Right cardiac atrium (tissue), 5 donors: ENCODE results near the gene UNC13C. TPM values are rescaled to one million over a fixed set of nuclear protein-coding genes. Genes with fewer than 3 reads are reported as not detected.

Experiments used
- ATAC-seq, 2 donors: fragments of 200-7000 bp; cut with Tn5 transposase; one replicate each; pipeline versions ENCODE4 v1.8.0 to v1.9.1; 2020; ENCODE audit warnings: moderate library complexity in 2 of 2, mild to moderate bottlenecking in 1 of 2
- DNase-seq, 3 donors: peaks; one replicate each; pipeline ENCODE4 v3.0.0-alpha.2; 2020
- H3K27ac ChIP-seq: one replicate; pipeline ENCODE4 v1.5.1; 2013; ENCODE audit warnings: mild to moderate bottlenecking, low read length, control low read depth, moderate library complexity
- H3K27me3 ChIP-seq: one replicate; pipeline ENCODE4 v1.6.1; 2013; ENCODE audit not compliant: control insufficient read depth, insufficient read depth
- H3K4me1 ChIP-seq: one replicate; pipeline ENCODE4 v1.6.1; 2013; ENCODE audit warnings: low read length; ENCODE audit not compliant: control insufficient read depth, insufficient read depth
- H3K4me3 ChIP-seq: one replicate; pipeline ENCODE4 v1.5.1; 2013; ENCODE audit warnings: low read length, control low read depth
- H3K9me3 ChIP-seq: one replicate; pipeline ENCODE4 v1.6.1; 2013; ENCODE audit warnings: low read length; ENCODE audit not compliant: control insufficient read depth
- WGBS: extraction: QIAGEN DNeasy Blood & Tissue Kit; methylation state at CpG from one replicate; pipeline ENCODE4 v1.1.7; 2013; 5-methylcytosine and 5-hydroxymethylcytosine counted together
- intact Hi-C, 4 donors: fragments of 100-400 bp; cut with DNase I; formaldehyde crosslinking; loops; one replicate each; pipeline versions ENCODE4 v1.11.0 to v1.14.0; 2022 to 2023
- polyA plus RNA-seq: library from polyadenylated mRNA; stranded (reverse); fragments of 200-250 nt; gene quantifications from one replicate; pipeline ENCODE4 v1.2.3, GENCODE V29; 2013
- total RNA-seq, 4 donors: library from RNA; stranded (reverse); fragmentation: NEBNext Ultra II Directional; extraction: Animal tissue kit (Norgen Biotek cat#: 25700); gene quantifications; one replicate each; pipeline ENCODE4 v1.2.1, GENCODE V29; 2021
- donor health status: healthy with polysubstance abuse.
- donor health status: DM: no; HTN: yes; CAD: no.
- donor health status: DM: no; HTN: no; CAD: no.
- donor health status: DM: no; HTN: yes; CAD: no; lungs with severe emphysema.
- donor health status: DM: yes; HTN: yes; CAD: no.

UNC13C gene
- total and polyA plus RNA-seq, 5 donors = 0.05 to 0.57 (median 0.21) TPM

GRCh38 chr15:54082836-54083492 is 104.7 kb downstream of the UNC13C start:
- intact Hi-C loops = no loop called here
- peak in 1 of 3 donors; percentile 20 for DNase-seq
- H3K4me3 ChIP-seq = no peak overlapping the region
- WGBS = 42% methylated on average over 7 of the region's 7 CpGs
- no peaks in the 10 kb centered on the region for H3K9me3 ChIP-seq
- H3K27me3 ChIP-seq = no peaks in the 10 kb centered on the region
- H3K4me1 ChIP-seq = no peaks in the 10 kb centered on the region
- ATAC-seq = no peak
- H3K27ac ChIP-seq = no peak overlapping the region

GRCh38 chr15:54083501-54083900 is 105.3 kb downstream of the UNC13C start:
- DNase-seq (no peak), ATAC-seq (no peak)
- Histone ChIP-seq H3K9me3 (no peaks in the 10 kb centered on the region), H3K4me3 (no peak overlapping the region), H3K27me3 (no peaks in the 10 kb centered on the region), H3K4me1 (no peaks in the 10 kb centered on the region), H3K27ac (no peak overlapping the region)
- intact Hi-C loops = no loop called here
- whole genome bisulfite sequencing = 61% methylated on average over 4 of the region's 4 CpGs

DNA sequence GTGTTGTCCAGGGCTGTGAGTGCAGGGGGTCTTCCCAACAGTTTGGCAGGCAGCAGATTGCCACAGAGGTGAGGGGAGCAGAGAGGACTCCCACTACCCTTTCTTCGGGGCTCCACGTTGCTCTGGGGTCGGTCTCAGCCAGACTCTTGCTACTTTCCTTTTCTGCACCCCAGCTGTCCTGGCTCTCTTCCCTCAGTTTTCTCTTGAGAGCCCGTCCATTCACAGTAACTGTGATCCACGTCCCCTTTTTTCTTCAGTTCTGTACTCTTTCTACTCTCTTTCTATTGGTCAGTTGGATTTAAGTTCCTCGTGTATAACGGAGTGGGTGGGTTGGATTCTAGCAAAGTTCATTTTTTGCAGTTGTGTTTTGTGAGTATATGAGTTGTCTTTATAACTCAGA is 105.8 kb downstream of the UNC13C start:
- Histone ChIP-seq H3K4me1 (no peaks in the 10 kb centered on the region), H3K9me3 (no peaks in the 10 kb centered on the region), H3K27me3 (no peaks in the 10 kb centered on the region), H3K27ac (no peak overlapping the region), H3K4me3 (no peak overlapping the region)
- 70% methylated on average over 7 of the region's 7 CpGs for WGBS
- no peak for DNase-seq
- no peak for ATAC-seq
- intact Hi-C loops = no loop called here

DNA sequence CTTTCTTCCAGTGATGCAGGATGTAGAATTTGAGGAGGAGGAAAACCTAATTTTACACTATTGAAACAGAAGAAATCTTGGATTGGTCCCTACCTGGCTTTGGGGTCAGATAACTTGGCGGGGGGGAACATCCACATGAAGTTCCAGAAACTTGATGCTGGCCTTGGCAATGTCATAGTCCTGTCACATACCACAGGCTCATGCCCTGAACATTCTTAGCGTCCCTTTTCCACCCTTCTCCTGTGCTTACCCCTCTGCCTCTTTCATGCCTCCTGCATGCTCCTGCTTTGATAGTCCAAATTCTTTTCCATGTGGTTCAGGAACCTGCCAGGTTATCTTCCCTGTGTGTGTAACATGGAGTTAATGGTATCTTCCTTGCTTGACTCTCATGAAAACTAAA is 110.6 kb downstream of the UNC13C start:
- 74% methylated on average over 2 of the region's 2 CpGs for WGBS
- intact Hi-C loops = no loop called here
- ATAC-seq (no peak), DNase-seq (no peak)
- Histone ChIP-seq H3K4me3 (no peak overlapping the region), H3K27me3 (no peaks in the 10 kb centered on the region), H3K27ac (no peak overlapping the region), H3K4me1 (no peaks in the 10 kb centered on the region), H3K9me3 (no peaks in the 10 kb centered on the region)

DNA sequence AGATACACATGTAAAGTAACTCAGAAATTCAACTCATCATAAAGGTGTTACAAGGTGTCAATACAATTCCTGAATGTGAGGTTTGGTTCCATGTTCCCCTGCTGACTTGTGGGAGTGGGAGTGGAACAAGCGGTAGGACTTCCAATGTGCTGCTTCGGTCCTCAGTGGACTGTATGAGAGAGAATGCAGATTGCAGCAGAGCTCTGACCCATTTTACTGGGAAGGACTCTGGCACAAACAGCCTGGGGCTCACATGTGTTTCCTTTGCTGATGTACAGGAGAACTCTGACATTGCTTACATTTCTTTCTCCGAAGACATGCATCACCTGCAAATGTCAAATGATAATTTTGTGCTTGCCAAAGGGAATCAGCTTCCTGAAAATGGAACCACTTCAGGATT is 111.5 kb downstream of the UNC13C start:
- H3K4me1 ChIP-seq = no peaks in the 10 kb centered on the region
- H3K27me3 ChIP-seq = no peaks in the 10 kb centered on the region
- intact Hi-C loops = no loop called here
- ATAC-seq (no peak), DNase-seq (no peak)
- no peak overlapping the region for H3K4me3 ChIP-seq
- WGBS = 84% methylated on average over 3 of the region's 3 CpGs
- H3K9me3 ChIP-seq = no peaks in the 10 kb centered on the region
- no peak overlapping the region for H3K27ac ChIP-seq

- WGBS = 68% methylated on average over 2 of the region's 2 CpGs
- ATAC-seq = no peak
- no peaks in the 10 kb centered on the region for H3K27me3 ChIP-seq
Measured at GRCh38 chr15:54091651-54092050, 113.4 kb downstream of the UNC13C start.

DNA sequence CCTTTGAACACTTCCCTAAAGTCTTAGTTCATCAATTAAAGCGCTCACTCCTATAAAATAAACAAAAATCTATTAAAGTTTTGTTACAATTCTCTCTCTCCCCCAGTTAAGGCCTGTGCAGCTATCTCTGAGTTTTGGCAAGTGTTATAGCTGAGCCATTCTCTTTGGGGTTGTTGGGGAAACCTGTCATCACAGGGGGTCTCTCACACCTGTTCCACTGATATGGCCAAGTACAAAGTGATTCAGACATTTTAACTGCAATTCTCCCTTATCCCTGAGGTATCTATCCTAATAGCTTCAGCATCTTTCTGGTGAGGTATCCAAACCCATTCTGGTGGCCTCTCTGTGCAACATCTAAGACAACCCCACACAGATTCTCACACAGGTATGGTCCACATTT is 116.4 kb downstream of the UNC13C start:
- no peaks in the 10 kb centered on the region for H3K9me3 ChIP-seq
- no peaks in the 10 kb centered on the region for H3K4me1 ChIP-seq
- intact Hi-C loops = no loop called here
- ATAC-seq = no peak
- no peak overlapping the region for H3K4me3 ChIP-seq
- no peak overlapping the region for H3K27ac ChIP-seq
- DNase-seq = no peak
- WGBS = 92% methylated on average over 1 of the region's 1 CpG
- peaks cover 2% of the 10 kb centered on the region for H3K27me3 ChIP-seq

More at GRCh38 chr15:54091651-54092050, 113.4 kb downstream of the UNC13C start:
- Histone ChIP-seq H3K9me3 (no peaks in the 10 kb centered on the region), H3K27ac (no peak overlapping the region), H3K4me1 (no peaks in the 10 kb centered on the region), H3K4me3 (no peak overlapping the region)
- intact Hi-C loops = no loop called here
- DNase-seq = no peak

- intact Hi-C loops = no loop called here
- no peak overlapping the region for H3K27ac ChIP-seq
- peaks cover 2% of the 10 kb centered on the region for H3K27me3 ChIP-seq
- H3K4me1 ChIP-seq = no peaks in the 10 kb centered on the region
- H3K4me3 ChIP-seq = no peak overlapping the region
- ATAC-seq = no peak
- no peak for DNase-seq
- H3K9me3 ChIP-seq = no peaks in the 10 kb centered on the region
Measured at GRCh38 chr15:54097019-54097418, 118.8 kb downstream of the UNC13C start.

DNA sequence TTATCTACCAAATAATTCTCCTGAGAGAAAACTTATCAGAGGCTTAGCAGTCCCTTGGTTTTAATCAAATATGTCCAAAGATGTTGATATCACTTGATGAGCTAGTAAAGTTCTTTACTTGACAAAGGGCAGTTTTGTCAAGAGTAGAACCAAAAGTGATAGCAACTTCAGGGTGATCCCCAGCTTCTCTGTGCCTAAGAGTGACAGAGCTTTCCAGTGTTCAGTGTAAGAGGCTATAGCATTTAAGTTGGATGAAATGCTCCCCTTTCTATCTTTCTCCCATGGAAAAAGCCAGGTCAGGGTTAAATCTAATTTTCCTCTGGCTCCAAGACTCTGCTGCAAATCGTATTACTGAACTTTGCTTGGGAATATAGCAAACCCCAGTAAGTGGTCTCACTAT is 120.8 kb downstream of the UNC13C start:
- intact Hi-C loops = no loop called here

DNA sequence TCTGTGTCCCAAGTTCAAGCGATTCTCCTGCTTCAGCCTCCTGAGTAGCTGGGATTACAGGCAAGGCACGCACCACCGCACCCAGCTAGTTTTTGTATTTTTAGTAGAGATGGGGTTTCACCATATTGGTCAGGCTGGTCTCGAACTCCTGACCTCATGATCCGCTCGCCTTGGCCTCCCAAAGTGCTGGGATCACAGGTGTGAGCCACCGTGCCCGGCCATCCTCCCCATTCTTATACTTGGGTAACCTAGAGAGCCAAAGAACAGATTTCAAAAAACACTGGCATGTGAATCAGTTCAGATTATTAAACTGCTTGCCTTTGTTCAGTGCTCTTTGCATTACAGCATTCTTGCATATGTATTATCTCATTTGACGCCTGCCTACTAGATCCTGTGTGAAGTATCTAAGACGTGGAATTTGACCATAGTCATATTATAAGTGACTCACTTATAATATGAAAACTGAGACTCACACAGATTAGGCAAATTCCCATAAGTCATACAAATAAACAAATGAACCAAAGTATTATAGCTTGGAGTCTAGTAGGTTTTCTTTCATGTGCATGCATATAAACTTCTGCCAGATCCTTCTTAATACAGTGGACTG is 123.5 kb downstream of the UNC13C start:
- 72% methylated on average over 10 of the region's 10 CpGs for WGBS
- DNase-seq = no peak
- no peak overlapping the region for H3K27ac ChIP-seq
- no peak overlapping the region for H3K4me3 ChIP-seq
- intact Hi-C loops = no loop called here
- H3K27me3 ChIP-seq = peaks cover 2% of the 10 kb centered on the region
- no peak for ATAC-seq
- H3K9me3 ChIP-seq = no peaks in the 10 kb centered on the region
- H3K4me1 ChIP-seq = no peaks in the 10 kb centered on the region

More for the DNA sequence above, 120.8 kb downstream of the UNC13C start:
- Histone ChIP-seq H3K27ac (no peak overlapping the region), H3K4me3 (no peak overlapping the region), H3K4me1 (no peaks in the 10 kb centered on the region), H3K27me3 (peaks cover 2% of the 10 kb centered on the region), H3K9me3 (no peaks in the 10 kb centered on the region)
- ATAC-seq = no peak
- no peak for DNase-seq
- WGBS = 12% methylated on average over 1 of the region's 1 CpG

GRCh38 chr15:54102704-54103103 is 124.5 kb downstream of the UNC13C start:
- no peaks in the 10 kb centered on the region for H3K9me3 ChIP-seq
- DNase-seq (no peak), ATAC-seq (no peak)
- intact Hi-C loops = no loop called here
- WGBS = 81% methylated on average over 3 of the region's 3 CpGs
- no peaks in the 10 kb centered on the region for H3K27me3 ChIP-seq
- H3K4me1 ChIP-seq = no peaks in the 10 kb centered on the region
- no peak overlapping the region for H3K27ac ChIP-seq
- H3K4me3 ChIP-seq = no peak overlapping the region

DNA sequence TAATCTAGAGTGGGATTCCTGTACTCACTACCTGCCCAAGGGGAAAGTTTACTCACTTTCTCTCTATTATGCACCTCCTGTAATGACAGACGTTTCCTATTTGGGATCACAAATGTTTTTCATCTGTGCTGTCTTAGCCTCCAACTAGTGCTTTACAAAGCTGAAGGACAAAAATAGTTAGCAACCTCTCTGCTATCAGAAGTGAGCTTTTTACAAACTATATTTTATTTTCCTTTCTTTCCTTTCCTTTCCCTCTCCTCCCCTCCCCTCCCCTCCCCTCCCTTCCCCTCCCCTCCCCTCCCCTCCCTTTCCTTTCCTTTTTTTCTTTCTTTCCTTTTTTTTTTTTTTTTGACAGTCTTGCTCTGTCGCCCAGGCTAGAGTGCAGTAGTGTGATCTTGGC is 130.8 kb downstream of the UNC13C start:
- H3K4me1 ChIP-seq = no peaks in the 10 kb centered on the region
- no peaks in the 10 kb centered on the region for H3K27me3 ChIP-seq
- ATAC-seq (no peak), DNase-seq (no peak)
- no peaks in the 10 kb centered on the region for H3K9me3 ChIP-seq
- no peak overlapping the region for H3K27ac ChIP-seq
- intact Hi-C loops = no loop called here
- 74% methylated on average over 2 of the region's 2 CpGs for WGBS
- H3K4me3 ChIP-seq = no peak overlapping the region
